Measurements from ENCODE around the gene CAV1. TPM values are rescaled to one million over a fixed set of nuclear protein-coding genes. Genes with fewer than 3 reads are reported as not detected.

CAV1 gene
- total RNA-seq, 1 experiment from 2014 or later = 20.2 TPM

GRCh38 chr7:116571037-116571436 is 46.2 kb downstream of the CAV1 start:
- no peaks in the 10 kb centered on the region for H3K9me3 ChIP-seq (ENCODE audit: control insufficient read depth, low read depth, low read length)
- no peaks in the 10 kb centered on the region for H3K27me3 ChIP-seq (ENCODE audit: insufficient read depth, low read length)
- no CpG with 5 or more reads among the region's 1 CpG for WGBS (ENCODE audit: extremely low coverage, insufficient read length, low lambda C conversion rate)
- no peak overlapping the region for H3K56ac ChIP-seq (ENCODE audit: insufficient read length, low read depth, low read length)
- H3K36me3 Mint-ChIP-seq (ENCODE audit: insufficient read depth in 1 of 3, low read depth in 3 of 3) = no peaks in the 10 kb centered on the region
- H3K4me2 ChIP-seq (ENCODE audit: insufficient read depth, insufficient read length, low read length) = no peak overlapping the region
- no peak overlapping the region for H3K9ac ChIP-seq (ENCODE audit: extremely low read depth, insufficient read length, low read length)
- H3K4ac ChIP-seq (ENCODE audit: low read depth, low read length) = no peak overlapping the region
- H4K91ac ChIP-seq (ENCODE audit: insufficient read length, low read depth, low read length) = no peak overlapping the region
- no peak overlapping the region for H3K4me3 Mint-ChIP-seq
- H3K14ac ChIP-seq (ENCODE audit: insufficient read depth, low read length) = no peak overlapping the region
- no peak for DNase-seq
- no peak overlapping the region for H4K5ac ChIP-seq (ENCODE audit: insufficient read length, low read depth, low read length)
- H3K23me2 ChIP-seq (ENCODE audit: insufficient read length, low read depth, low read length, poor library complexity, severe bottlenecking) = no peaks in the 10 kb centered on the region
- H3K23ac ChIP-seq (ENCODE audit: insufficient read length, low read depth, low read length) = no peak overlapping the region
- no peak overlapping the region for H3K18ac ChIP-seq (ENCODE audit: insufficient read length, low read depth, low read length)
- no peak overlapping the region for H3K27ac ChIP-seq (ENCODE audit: insufficient read length, low read depth, low read length)
- H4K8ac ChIP-seq (replicated peaks; ENCODE audit: insufficient read length, low read depth, low read length) = no peak overlapping the region
- H2AK5ac ChIP-seq (ENCODE audit: insufficient read length, low read length) = no peak overlapping the region
- no peak overlapping the region for H2BK12ac ChIP-seq (ENCODE audit: insufficient read length, low read depth, low read length)
- TF ChIP-seq CTCF (conservative IDR thresholded peaks at IDR 0.05) = no peak
- H2BK120ac ChIP-seq (ENCODE audit: low read depth, low read length, poor library complexity, severe bottlenecking) = no peak overlapping the region
- H2BK5ac ChIP-seq (ENCODE audit: insufficient read length, low read length) = no peak overlapping the region
- H3T11ph ChIP-seq (ENCODE audit: low read length) = no peak overlapping the region
- H2AFZ ChIP-seq (ENCODE audit: low read length) = no peak overlapping the region
- H3K9me3 Mint-ChIP-seq = no peaks in the 10 kb centered on the region
- H3K27ac Mint-ChIP-seq = no peak overlapping the region
- no peaks in the 10 kb centered on the region for H3K4me1 Mint-ChIP-seq
- H2BK20ac ChIP-seq (ENCODE audit: low read depth, low read length, poor library complexity, severe bottlenecking) = no peak overlapping the region
- H3K79me2 ChIP-seq (ENCODE audit: insufficient read depth, low read length) = no peaks in the 10 kb centered on the region
- H4K20me1 ChIP-seq (ENCODE audit: control insufficient read depth, insufficient read depth, insufficient read length) = no peaks in the 10 kb centered on the region
- no peak overlapping the region for H2BK15ac ChIP-seq (ENCODE audit: low read depth, low read length)
- no peaks in the 10 kb centered on the region for H3K79me1 ChIP-seq (ENCODE audit: insufficient read depth, low read depth, low read length, poor library complexity, severe bottlenecking)
- no peaks in the 10 kb centered on the region for H3K4me1 ChIP-seq (ENCODE audit: insufficient read depth, low read length)
- H3K27me3 Mint-ChIP-seq (ENCODE audit: low read depth) = no peaks in the 10 kb centered on the region

Data from H9 (cell line).